ENCODE results near the gene DYNLT4. TPM values are rescaled to one million over a fixed set of nuclear protein-coding genes. Genes with fewer than 3 reads are reported as not detected.

DYNLT4 gene
- total RNA-seq, 2 donors from 2014 or later = 4.0 TPM; not detected in 1

DNA sequence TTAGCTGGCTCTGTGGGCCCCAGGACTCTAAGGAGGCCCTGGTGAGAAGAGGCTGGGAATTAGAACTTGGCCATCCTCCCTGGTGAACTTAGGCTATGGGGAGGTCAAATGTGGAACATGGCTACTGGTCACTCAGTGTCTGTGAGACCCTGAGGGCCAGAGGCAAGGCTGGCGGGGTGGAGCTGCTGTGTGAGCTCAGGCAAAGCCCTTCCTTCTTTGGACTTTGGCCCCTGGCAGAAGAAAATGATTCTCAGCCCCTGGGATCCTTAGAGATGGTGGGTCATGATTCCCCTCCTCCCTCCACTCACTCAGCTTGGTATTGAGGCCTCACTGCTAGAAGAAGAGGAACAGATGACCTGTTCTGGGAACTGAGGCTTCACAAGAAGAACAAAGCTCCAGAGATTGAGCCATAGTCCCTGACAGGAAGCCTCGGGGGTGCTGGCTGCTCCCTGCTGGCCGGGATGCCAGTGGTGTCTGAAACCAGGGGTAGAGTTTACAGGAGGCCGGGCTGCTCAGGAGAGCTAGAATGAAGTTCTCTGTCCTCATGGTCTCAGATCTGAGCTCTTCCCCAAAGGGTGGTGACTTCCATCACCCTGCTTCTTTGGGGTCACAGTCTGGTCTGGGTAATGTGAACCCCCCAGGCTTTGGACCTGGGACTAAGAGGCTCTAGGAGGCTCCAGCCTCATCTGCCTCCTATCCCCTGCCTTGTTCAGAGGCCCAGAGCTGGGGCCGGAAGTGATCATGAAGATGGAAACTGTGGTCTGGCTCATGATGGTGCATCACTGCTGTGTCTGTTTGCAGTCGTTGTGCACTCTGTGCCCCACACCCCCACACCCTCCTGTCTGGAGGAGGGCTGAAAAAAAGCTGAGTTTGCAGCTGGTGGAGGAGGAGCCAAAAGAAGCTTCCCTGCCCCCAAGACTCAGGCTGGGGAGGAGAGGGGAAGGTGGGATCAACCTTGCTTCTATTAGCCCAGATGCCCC, 2.1 kb upstream of the DYNLT4 start:
- Histone ChIP-seq H3K4me1 (replicated peaks) (peaks cover 10% of the 10 kb centered on the region), H3K27ac (peak overlapping the region; percentile 88 to 89), H3K27me3 (replicated peaks; ENCODE audit: insufficient read depth) (no peaks in the 10 kb centered on the region), H3K36me3 (no peaks in the 10 kb centered on the region), H3K9me3 (no peaks in the 10 kb centered on the region), H3K4me3 (no peak overlapping the region)
- 46% methylated on average over 6 of the region's 6 CpGs for WGBS
- DNase-seq (ENCODE audit: low spot score) = no peak
- TF ChIP-seq, protein P1, sequence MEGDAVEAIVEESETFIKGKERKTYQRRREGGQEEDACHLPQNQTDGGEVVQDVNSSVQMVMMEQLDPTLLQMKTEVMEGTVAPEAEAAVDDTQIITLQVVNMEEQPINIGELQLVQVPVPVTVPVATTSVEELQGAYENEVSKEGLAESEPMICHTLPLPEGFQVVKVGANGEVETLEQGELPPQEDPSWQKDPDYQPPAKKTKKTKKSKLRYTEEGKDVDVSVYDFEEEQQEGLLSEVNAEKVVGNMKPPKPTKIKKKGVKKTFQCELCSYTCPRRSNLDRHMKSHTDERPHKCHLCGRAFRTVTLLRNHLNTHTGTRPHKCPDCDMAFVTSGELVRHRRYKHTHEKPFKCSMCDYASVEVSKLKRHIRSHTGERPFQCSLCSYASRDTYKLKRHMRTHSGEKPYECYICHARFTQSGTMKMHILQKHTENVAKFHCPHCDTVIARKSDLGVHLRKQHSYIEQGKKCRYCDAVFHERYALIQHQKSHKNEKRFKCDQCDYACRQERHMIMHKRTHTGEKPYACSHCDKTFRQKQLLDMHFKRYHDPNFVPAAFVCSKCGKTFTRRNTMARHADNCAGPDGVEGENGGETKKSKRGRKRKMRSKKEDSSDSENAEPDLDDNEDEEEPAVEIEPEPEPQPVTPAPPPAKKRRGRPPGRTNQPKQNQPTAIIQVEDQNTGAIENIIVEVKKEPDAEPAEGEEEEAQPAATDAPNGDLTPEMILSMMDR (IDR thresholded peaks at IDR 0.05) = no peak
- TF ChIP-seq POLR2A (IDR thresholded peaks at IDR 0.05) (no peak), POLR2AphosphoS5 (IDR thresholded peaks at IDR 0.05) (no peak)
- intact Hi-C loops (cut with DNase I) = no loop called here

DNA sequence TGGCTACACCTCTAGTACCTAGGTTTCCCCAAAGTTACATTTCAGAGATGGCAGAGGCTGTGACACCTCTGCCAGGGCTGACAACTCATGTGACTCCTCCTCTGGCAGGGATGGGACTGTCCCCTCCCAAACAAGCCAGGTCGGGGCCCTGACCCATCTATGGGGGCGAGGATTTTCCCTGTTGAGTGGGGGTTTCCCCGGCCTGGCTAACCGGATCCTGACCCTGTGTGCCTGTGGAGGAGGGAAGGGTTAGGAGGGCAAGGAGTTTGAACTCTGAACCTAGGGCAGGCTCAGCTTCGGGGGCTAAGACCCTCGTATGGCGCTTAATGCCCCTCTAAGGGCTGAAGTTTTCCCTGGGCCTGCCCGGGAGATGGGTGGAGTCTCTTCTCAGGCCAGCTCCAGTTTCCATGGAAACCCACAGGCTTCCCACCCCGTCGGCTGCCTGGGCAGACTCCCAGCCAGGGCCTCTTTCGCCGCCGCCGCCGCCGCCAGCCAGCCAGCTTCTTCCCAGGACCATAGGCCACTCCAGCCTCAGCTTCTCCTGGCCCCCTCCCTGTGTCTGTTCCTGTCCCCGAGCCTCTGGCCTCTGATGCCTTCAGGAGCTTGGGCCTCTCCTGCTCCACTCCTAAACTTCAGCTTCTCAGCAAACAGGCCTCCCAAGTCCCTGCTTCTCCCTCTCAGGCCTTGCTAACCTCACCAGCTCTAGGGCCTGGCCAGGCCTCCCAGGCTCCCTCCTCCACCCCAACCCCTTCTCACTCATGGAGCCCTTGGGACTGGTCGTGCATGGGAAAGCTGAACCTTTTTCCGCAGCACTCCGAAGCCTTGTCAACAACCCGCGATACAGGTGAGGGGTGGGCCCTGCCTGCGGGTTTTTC, 1.1 kb upstream of the DYNLT4 start, which contains the start of gene BTBD19:
BTBD19 (plus strand) TSS at position 461 of the 875 bp plus-strand sequence; CDS start at position 759, 298 bp downstream.
- no peak for DNase-seq (ENCODE audit: low spot score)
- no peaks in the 10 kb centered on the region for H3K27me3 ChIP-seq (replicated peaks; ENCODE audit: insufficient read depth)
- peaks cover 10% of the 10 kb centered on the region for H3K4me1 ChIP-seq (replicated peaks)
- peak within 1 kb of the TSS in 1 of 2 donors; percentile 5 for H3K4me3 ChIP-seq
- intact Hi-C loops (cut with DNase I) = no loop called here
- WGBS = 23% methylated on average over 23 of the region's 23 CpGs
- H3K9me3 ChIP-seq = no peaks in the 10 kb centered on the region
- TF ChIP-seq POLR2A (IDR thresholded peaks at IDR 0.05) (no peak), POLR2AphosphoS5 (IDR thresholded peaks at IDR 0.05) (no peak)
- TF ChIP-seq, protein P1 (IDR thresholded peaks at IDR 0.05) = no peak
- no peaks in the 10 kb centered on the region for H3K36me3 ChIP-seq
- H3K27ac ChIP-seq = peak within 1 kb of the TSS; percentile 88 to 89

DNA sequence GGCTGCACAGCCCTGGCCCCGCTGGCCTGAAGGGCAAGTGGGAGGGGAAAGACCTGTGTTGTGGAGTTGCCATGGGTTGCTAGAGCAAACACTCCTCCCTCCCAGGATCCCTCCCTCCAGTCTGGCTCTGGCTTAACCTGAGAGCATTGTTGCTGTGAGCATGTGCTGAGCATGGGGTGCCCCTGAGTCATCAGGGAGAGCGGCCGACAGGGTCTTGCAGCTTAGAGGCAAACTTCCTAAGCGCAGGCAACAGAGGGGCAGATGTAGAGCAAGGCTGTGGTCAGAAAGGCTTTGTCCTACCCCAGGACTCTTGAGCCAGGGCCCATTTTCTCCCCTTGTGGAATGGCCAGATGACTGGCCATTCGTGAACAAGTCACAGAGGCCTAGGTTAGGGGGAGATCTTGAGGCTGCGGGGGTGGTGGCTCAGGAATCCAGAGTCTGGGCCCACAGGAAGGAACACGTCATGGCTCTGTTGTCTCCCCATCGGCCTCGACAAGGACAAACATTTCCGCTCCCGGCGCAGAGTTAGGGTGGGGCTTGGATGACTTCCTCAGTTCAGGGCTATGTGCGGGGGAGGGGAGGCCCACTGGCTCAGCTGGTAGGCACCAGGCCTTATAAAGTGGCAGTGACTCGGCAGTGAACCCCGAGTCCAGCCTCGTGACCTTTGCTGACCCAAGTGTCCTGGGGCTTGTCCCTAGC, 362 bp upstream of the DYNLT4 start:
- 14% methylated on average over 16 of the region's 16 CpGs for WGBS
- H3K27me3 ChIP-seq (replicated peaks; ENCODE audit: insufficient read depth) = no peaks in the 10 kb centered on the region
- H3K4me1 ChIP-seq (replicated peaks) = peaks cover 10% of the 10 kb centered on the region
- TF ChIP-seq POLR2A (IDR thresholded peaks at IDR 0.05) (peak; percentile 45), POLR2AphosphoS5 (IDR thresholded peaks at IDR 0.05) (peak; percentile 49)
- TF ChIP-seq, protein P1 (IDR thresholded peaks at IDR 0.05) = no peak
- H3K36me3 ChIP-seq = no peaks in the 10 kb centered on the region
- no peak overlapping the region for H3K4me3 ChIP-seq
- H3K27ac ChIP-seq = peak overlapping the region; percentile 88 to 89
- peak; percentile 84 for DNase-seq (ENCODE audit: low spot score)
- intact Hi-C loops (cut with DNase I) = no loop called here
- no peaks in the 10 kb centered on the region for H3K9me3 ChIP-seq

DNA sequence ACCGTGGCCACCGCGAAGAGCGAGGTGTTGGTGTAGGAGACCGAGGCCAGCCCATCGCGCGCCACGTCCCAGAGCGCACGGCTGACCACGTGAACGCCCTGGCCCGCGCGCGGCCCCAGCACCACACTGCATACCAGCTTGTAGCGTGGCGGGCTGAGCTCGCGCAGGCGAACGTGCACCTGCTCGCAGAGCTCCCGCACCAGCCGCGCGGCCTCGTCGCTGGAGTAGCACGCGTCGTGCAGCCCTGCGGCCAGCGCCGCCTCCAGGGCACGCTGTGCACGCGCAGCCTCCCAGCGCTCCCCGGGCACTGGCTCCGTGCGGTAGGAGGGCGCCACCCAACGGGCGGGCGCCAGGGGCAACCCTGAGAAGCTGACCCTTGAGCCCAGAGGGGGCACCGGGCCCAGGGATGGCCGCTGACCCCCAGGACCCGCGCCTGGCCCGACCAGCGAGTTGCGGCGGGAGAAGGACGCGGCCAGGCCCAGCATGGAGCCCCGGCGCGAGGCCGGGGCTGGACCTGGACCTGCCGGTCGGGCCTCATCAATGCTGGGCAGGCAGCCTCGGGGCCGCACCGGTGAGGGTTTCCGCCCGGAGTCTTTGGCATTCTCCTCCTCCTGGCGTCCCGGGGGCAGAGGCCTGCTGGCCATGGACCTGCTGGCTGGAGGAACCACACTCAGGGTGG, 987 bp downstream of the DYNLT4 start:
- 95% methylated on average over 58 of the region's 70 CpGs for WGBS
- no peak for DNase-seq (ENCODE audit: low spot score)
- Histone ChIP-seq H3K9me3 (no peaks in the 10 kb centered on the region), H3K27me3 (replicated peaks; ENCODE audit: insufficient read depth) (no peaks in the 10 kb centered on the region), H3K36me3 (no peaks in the 10 kb centered on the region), H3K4me1 (replicated peaks) (peaks cover 10% of the 10 kb centered on the region), H3K4me3 (no peak overlapping the region), H3K27ac (peak overlapping the region; percentile 88 to 89)
- intact Hi-C loops (cut with DNase I) = no loop called here
- TF ChIP-seq, protein P1 (IDR thresholded peaks at IDR 0.05) = no peak
- no peak for TF ChIP-seq POLR2A (IDR thresholded peaks at IDR 0.05)
- TF ChIP-seq POLR2AphosphoS5 (IDR thresholded peaks at IDR 0.05) = no peak
